Mesenchymal stem cell (in vitro differentiated cells and primary cell): ENCODE data around the gene SELENOH.
A peak's percentile ranks its signal among the peaks of the same experiment; 100 is the strongest.
"Not testable (repeated sequence)": the region's sequence is repeated elsewhere in the genome, so short reads cannot be mapped to it uniquely, and the experiment has no call there.

ENCODE experiments used
- DNase-seq: peaks from one replicate; pipeline ENCODE4 v3.0.0-alpha.2; 2013
- H2AFZ ChIP-seq: one replicate; pipeline ENCODE4 v1.6.1; 2013; ENCODE audit warnings: low read depth, mild to moderate bottlenecking, control low read depth, inconsistent platforms, low read length, moderate library complexity
- H2AK5ac ChIP-seq: 2 replicates; pipeline ENCODE4 v1.6.1; 2013; ENCODE audit warnings: low read length, moderate library complexity, mild to moderate bottlenecking, inconsistent platforms; ENCODE audit not compliant: severe bottlenecking
- H2BK120ac ChIP-seq: one replicate; pipeline ENCODE4 v1.6.1; 2013; ENCODE audit warnings: low read depth, mild to moderate bottlenecking, inconsistent platforms, low read length, moderate library complexity
- H2BK12ac ChIP-seq, 2 experiments: one replicate each; pipeline ENCODE4 v1.6.1; 2013; ENCODE audit warnings: inconsistent platforms in 2 of 2, low read length in 2 of 2, mild to moderate bottlenecking in 2 of 2, moderate library complexity in 2 of 2, control low read depth in 1 of 2
- H2BK15ac ChIP-seq: one replicate; pipeline ENCODE4 v1.6.1; 2013; ENCODE audit warnings: mild to moderate bottlenecking, low read depth, inconsistent platforms; ENCODE audit not compliant: poor library complexity, severe bottlenecking
- H2BK5ac ChIP-seq: 2 replicates; pipeline ENCODE4 v1.6.1; 2013; ENCODE audit warnings: low read depth, mild to moderate bottlenecking, low read length, control low read depth, inconsistent platforms; ENCODE audit not compliant: poor library complexity, severe bottlenecking
- H3K14ac ChIP-seq, 2 experiments: one replicate each; pipeline ENCODE4 v1.6.1; 2013; ENCODE audit warnings: inconsistent platforms in 2 of 2, low read length in 2 of 2, control low read depth in 1 of 2, mild to moderate bottlenecking in 1 of 2, moderate library complexity in 1 of 2
- H3K18ac ChIP-seq, 2 experiments: one replicate each; pipeline ENCODE4 v1.6.1; 2013; ENCODE audit warnings: inconsistent platforms in 2 of 2, low read length in 2 of 2, control low read depth in 1 of 2, low read depth in 1 of 2, mild to moderate bottlenecking in 1 of 2
- H3K23ac ChIP-seq, 2 experiments: one replicate each; pipeline ENCODE4 v1.6.1; 2013; ENCODE audit warnings: inconsistent platforms in 2 of 2, low read length in 2 of 2, mild to moderate bottlenecking in 2 of 2, moderate library complexity in 2 of 2, control low read depth in 1 of 2
- H3K27ac ChIP-seq: 2 replicates; pipeline ENCODE4 v1.5.1; 2013; ENCODE audit warnings: mild to moderate bottlenecking, moderate library complexity, low read length, control low read depth, inconsistent platforms; ENCODE audit not compliant: poor library complexity, severe bottlenecking
- H3K27me3 ChIP-seq, 2 experiments: 2 replicates each; pipeline versions ENCODE4 v1.6.1 to v1.7.0; 2013; ENCODE audit warnings: low read length in 2 of 2, mild to moderate bottlenecking in 2 of 2, moderate library complexity in 2 of 2, control low read depth in 1 of 2, inconsistent platforms in 1 of 2; ENCODE audit not compliant: control insufficient read depth in 1 of 2, insufficient read depth in 1 of 2
- H3K36me3 ChIP-seq, 2 experiments: 2 replicates each; pipeline versions ENCODE4 v1.6.1 to v1.7.0; 2013; ENCODE audit warnings: low read length in 2 of 2, control low read depth in 1 of 2, inconsistent platforms in 1 of 2, low read depth in 1 of 2, mild to moderate bottlenecking in 1 of 2; ENCODE audit not compliant: insufficient read depth in 2 of 2, control insufficient read depth in 1 of 2
- H3K4ac ChIP-seq, 2 experiments: one replicate each; pipeline ENCODE4 v1.6.1; 2013; ENCODE audit warnings: inconsistent platforms in 2 of 2, low read length in 2 of 2, mild to moderate bottlenecking in 2 of 2, moderate library complexity in 2 of 2, control low read depth in 1 of 2, low read depth in 1 of 2
- H3K4me1 ChIP-seq: 2 replicates; pipeline ENCODE4 v1.6.1; 2013; ENCODE audit warnings: low read depth, low read length, control low read depth; ENCODE audit not compliant: control insufficient read depth, insufficient read depth
- H3K4me2 ChIP-seq: 2 replicates; pipeline ENCODE4 v1.6.1; 2013; ENCODE audit warnings: low read length, mild to moderate bottlenecking, inconsistent platforms; ENCODE audit not compliant: poor library complexity, severe bottlenecking
- H3K4me3 ChIP-seq, 2 experiments: 2 replicates each; pipeline versions ENCODE4 v1.5.1 to v1.7.0; 2013; ENCODE audit warnings: low read length in 2 of 2, mild to moderate bottlenecking in 2 of 2, control low read depth in 1 of 2, low read depth in 1 of 2; ENCODE audit not compliant: insufficient read depth in 1 of 2
- H3K79me1 ChIP-seq: replicated peaks from 2 replicates; pipeline ENCODE4 v1.6.1; 2013; ENCODE audit warnings: mild to moderate bottlenecking, control low read depth, low read length, inconsistent platforms; ENCODE audit not compliant: poor library complexity, severe bottlenecking
- H3K9ac ChIP-seq: 2 replicates; pipeline ENCODE4 v1.7.0; 2013; ENCODE audit warnings: mild to moderate bottlenecking, low read length, moderate library complexity
- H3K9me3 ChIP-seq: 2 replicates; pipeline ENCODE4 v1.7.0; 2013; ENCODE audit warnings: mild to moderate bottlenecking, low read length; ENCODE audit not compliant: control insufficient read depth
- H4K8ac ChIP-seq: one replicate; pipeline ENCODE4 v1.6.1; 2013; ENCODE audit warnings: inconsistent platforms, mild to moderate bottlenecking, low read length, moderate library complexity
- H4K91ac ChIP-seq: one replicate; pipeline ENCODE4 v1.6.1; 2013; ENCODE audit warnings: mild to moderate bottlenecking, low read length, inconsistent platforms
- WGBS: methylation state at CpG from one replicate; pipeline ENCODE4 v1.1.7; 2013; ENCODE audit warnings: mixed read lengths; 5-methylcytosine and 5-hydroxymethylcytosine counted together

SELENOH gene

GRCh38 chr11:57703341-57703740, 38.0 kb upstream of the SELENOH start:
- H3K23ac ChIP-seq, result no peak overlapping the region
- no peak overlapping the region for H3K14ac ChIP-seq
- H2BK12ac ChIP-seq, result no peak overlapping the region
- no peaks in the 10 kb centered on the region for H3K9me3 ChIP-seq
- WGBS, result 100% methylated on average over 4 of the region's 4 CpGs
- H3K79me1 ChIP-seq, result peaks cover 36% of the 10 kb centered on the region
- no peak overlapping the region for H2AFZ ChIP-seq
- peaks cover 43 to 71% of the 10 kb centered on the region in 2 experiments for H3K36me3 ChIP-seq
- H3K4ac ChIP-seq, result no peak overlapping the region
- peak overlapping the region; percentile 67 for H3K9ac ChIP-seq
- no peak overlapping the region for H2BK15ac ChIP-seq
- no peaks in the 10 kb centered on the region for H3K4me1 ChIP-seq
- no peak overlapping the region for H4K91ac ChIP-seq
- no peak overlapping the region for H3K4me2 ChIP-seq
- H3K4me3 ChIP-seq, result no peak overlapping the region
- H3K27ac ChIP-seq, result no peak overlapping the region
- H4K8ac ChIP-seq, result no peak overlapping the region
- H3K18ac ChIP-seq, result no peak overlapping the region
- no peak overlapping the region for H2BK120ac ChIP-seq
- H2AK5ac ChIP-seq, result no peak overlapping the region
- DNase-seq, result no peak
- no peaks in the 10 kb centered on the region for H3K27me3 ChIP-seq
- H2BK5ac ChIP-seq, result no peak overlapping the region

- no peak overlapping the region for H3K23ac ChIP-seq
- no peak overlapping the region for H2BK12ac ChIP-seq
- no peaks in the 10 kb centered on the region for H3K4me1 ChIP-seq
- H3K27ac ChIP-seq, result no peak overlapping the region
- H3K36me3 ChIP-seq, result peaks cover 33 to 62% of the 10 kb centered on the region in 2 experiments
- H2BK120ac ChIP-seq, result no peak overlapping the region
- no peak overlapping the region for H2BK5ac ChIP-seq
- H3K18ac ChIP-seq, result no peak overlapping the region
- no peak overlapping the region for H4K91ac ChIP-seq
- DNase-seq, result no peak
- no peaks in the 10 kb centered on the region for H3K9me3 ChIP-seq
- H3K79me1 ChIP-seq, result peaks cover 31% of the 10 kb centered on the region
- 100% methylated on average over 1 of the region's 6 CpGs for WGBS
- no peak overlapping the region for H3K4ac ChIP-seq
- no peak overlapping the region for H2AFZ ChIP-seq
- no peak overlapping the region for H2AK5ac ChIP-seq
- no peak overlapping the region for H4K8ac ChIP-seq
- H3K27me3 ChIP-seq, result no peaks in the 10 kb centered on the region
- no peak overlapping the region for H3K14ac ChIP-seq
- H3K9ac ChIP-seq, result no peak overlapping the region
- no peak overlapping the region for H3K4me3 ChIP-seq
- no peak overlapping the region for H3K4me2 ChIP-seq
- no peak overlapping the region for H2BK15ac ChIP-seq
Observed at GRCh38 chr11:57704932-57705331, 36.4 kb upstream of the SELENOH start.

GRCh38 chr11:57705432-57705831, 35.9 kb upstream of the SELENOH start:
- H4K8ac ChIP-seq, H3K4me1 ChIP-seq, H3K4ac ChIP-seq, H3K18ac ChIP-seq, H3K9me3 ChIP-seq, H4K91ac ChIP-seq, H3K27ac ChIP-seq, H3K14ac ChIP-seq, H3K23ac ChIP-seq, H2BK120ac ChIP-seq, H2BK12ac ChIP-seq, H3K4me2 ChIP-seq, H3K4me3 ChIP-seq, H2AFZ ChIP-seq, H2AK5ac ChIP-seq, H3K27me3 ChIP-seq, H2BK15ac ChIP-seq, H2BK5ac ChIP-seq, DNase-seq, H3K9ac ChIP-seq: not testable (repeated sequence)
- H3K79me1 ChIP-seq, result peaks cover 30% of the 10 kb centered on the region
- WGBS, result 93% methylated on average over 7 of the region's 8 CpGs
- peaks cover 30 to 58% of the 10 kb centered on the region in 2 experiments for H3K36me3 ChIP-seq

GRCh38 chr11:57709802-57710367, 31.4 kb upstream of the SELENOH start:
- H3K14ac ChIP-seq, result no peak overlapping the region
- H3K27me3 ChIP-seq, result no peaks in the 10 kb centered on the region
- no peak overlapping the region for H2BK120ac ChIP-seq
- H3K4me3 ChIP-seq, result no peak overlapping the region
- no peak overlapping the region for H2AK5ac ChIP-seq
- no peak overlapping the region for H2BK15ac ChIP-seq
- peaks cover 10% of the 10 kb centered on the region for H3K4me1 ChIP-seq
- H3K4ac ChIP-seq, result no peak overlapping the region
- H3K36me3 ChIP-seq, result peaks cover 9 to 21% of the 10 kb centered on the region in 2 experiments
- H3K23ac ChIP-seq, result no peak overlapping the region
- H3K18ac ChIP-seq, result no peak overlapping the region
- 99% methylated on average over 4 of the region's 5 CpGs for WGBS
- H2BK5ac ChIP-seq, result no peak overlapping the region
- H3K27ac ChIP-seq, result no peak overlapping the region
- H4K8ac ChIP-seq, result no peak overlapping the region
- H2BK12ac ChIP-seq, result no peak overlapping the region
- DNase-seq, result peak; percentile 11
- H3K9ac ChIP-seq, result no peak overlapping the region
- no peak overlapping the region for H3K4me2 ChIP-seq
- H4K91ac ChIP-seq, result no peak overlapping the region
- H3K79me1 ChIP-seq, result peaks cover 24% of the 10 kb centered on the region
- no peaks in the 10 kb centered on the region for H3K9me3 ChIP-seq
- H2AFZ ChIP-seq, result no peak overlapping the region
